ENCODE measurements around the gene HTR3A.

Gene HTR3A

DNA sequence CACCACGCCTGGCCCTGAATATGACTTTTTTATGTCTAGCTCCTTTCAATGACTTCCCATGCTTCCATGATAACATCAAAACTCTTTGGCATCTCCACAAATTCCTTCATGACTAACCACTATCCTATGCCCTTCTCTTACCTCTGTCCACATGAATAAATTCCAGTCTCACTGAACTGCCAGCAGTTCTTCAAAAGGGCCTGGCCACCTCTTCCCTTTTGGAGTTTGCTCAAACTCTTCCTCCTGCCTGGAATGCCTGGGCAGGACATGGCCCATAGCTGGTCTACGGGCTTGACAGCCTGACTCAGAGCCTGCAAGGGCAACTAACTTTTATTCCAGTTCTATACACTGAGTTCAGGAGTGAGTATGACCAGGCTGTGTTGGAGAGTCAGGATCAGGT is 42.8 kb downstream of the HTR3A start:
- Histone ChIP-seq H3K4me3 (ENCODE audit: low read depth, low read length) (no peak overlapping the region), H2AFZ (ENCODE audit: low read length, unreplicated experiment) (no peak overlapping the region), H3K4me1 (ENCODE audit: control insufficient read depth, insufficient read depth, low read length, unreplicated experiment) (no peaks in the 10 kb centered on the region), H3K27me3 (ENCODE audit: insufficient read depth, low read length) (peaks cover 14% of the 10 kb centered on the region), H3K79me2 (ENCODE audit: control insufficient read depth, insufficient read depth, low read length, unreplicated experiment) (no peaks in the 10 kb centered on the region), H3K36me3 (ENCODE audit: insufficient read depth, low read length) (no peaks in the 10 kb centered on the region), H3K27ac (ENCODE audit: low read depth, low read length) (no peak overlapping the region)

- Histone ChIP-seq H3K27ac (ENCODE audit: low read depth, low read length) (no peak overlapping the region), H3K79me2 (ENCODE audit: control insufficient read depth, insufficient read depth, low read length, unreplicated experiment) (no peaks in the 10 kb centered on the region), H2AFZ (ENCODE audit: low read length, unreplicated experiment) (no peak overlapping the region), H3K4me1 (ENCODE audit: control insufficient read depth, insufficient read depth, low read length, unreplicated experiment) (no peaks in the 10 kb centered on the region), H3K36me3 (ENCODE audit: insufficient read depth, low read length) (no peaks in the 10 kb centered on the region), H3K27me3 (ENCODE audit: insufficient read depth, low read length) (peaks cover 18% of the 10 kb centered on the region; the same call in 1 of the 2 replicates), H3K4me3 (ENCODE audit: low read depth, low read length) (no peak overlapping the region)
Measured at GRCh38 chr11:114019046-114019445, 44.1 kb downstream of the HTR3A start.

- Histone ChIP-seq H2AFZ (ENCODE audit: low read length, unreplicated experiment) (no peak overlapping the region), H3K36me3 (ENCODE audit: insufficient read depth, low read length) (no peaks in the 10 kb centered on the region), H3K4me3 (ENCODE audit: low read depth, low read length) (no peak overlapping the region), H3K4me1 (ENCODE audit: control insufficient read depth, insufficient read depth, low read length, unreplicated experiment) (no peaks in the 10 kb centered on the region), H3K27me3 (ENCODE audit: insufficient read depth, low read length) (peaks cover 21% of the 10 kb centered on the region; the same call in 1 of the 2 replicates), H3K27ac (ENCODE audit: low read depth, low read length) (no peak overlapping the region), H3K79me2 (ENCODE audit: control insufficient read depth, insufficient read depth, low read length, unreplicated experiment) (no peaks in the 10 kb centered on the region)
Measured at GRCh38 chr11:114019574-114019973, 44.7 kb downstream of the HTR3A start.

DNA sequence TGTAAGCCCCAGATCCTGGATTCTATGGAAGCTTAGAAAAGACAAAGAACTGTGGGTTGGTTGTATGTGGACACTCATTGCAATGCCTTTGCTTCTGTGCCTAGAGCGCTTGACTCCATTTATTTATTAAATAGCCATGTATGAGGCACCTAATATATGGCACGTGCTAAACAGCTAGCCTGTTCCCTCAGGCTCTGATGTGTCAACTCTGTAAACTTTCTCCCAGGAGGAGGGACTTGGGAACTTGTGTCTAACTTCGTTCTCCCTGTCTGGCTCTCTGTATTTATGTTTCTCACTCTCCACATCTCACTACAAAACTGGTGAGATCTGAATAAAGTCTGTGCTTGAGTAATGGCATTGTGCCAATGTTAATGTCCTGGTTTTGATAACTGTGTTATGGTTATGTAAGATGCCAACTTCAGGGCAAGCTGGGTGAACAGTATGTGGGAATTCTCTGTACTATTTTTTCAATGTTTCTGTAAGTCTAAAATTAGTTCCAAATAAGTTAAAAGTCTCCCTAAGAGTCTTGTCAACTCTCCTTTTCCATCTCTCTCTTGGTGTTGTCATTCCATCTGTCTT is 50.5 kb downstream of the HTR3A start:
- Histone ChIP-seq H3K27ac (ENCODE audit: low read depth, low read length) (no peak overlapping the region), H2AFZ (ENCODE audit: low read length, unreplicated experiment) (no peak overlapping the region), H3K79me2 (ENCODE audit: control insufficient read depth, insufficient read depth, low read length, unreplicated experiment) (no peaks in the 10 kb centered on the region), H3K4me1 (ENCODE audit: control insufficient read depth, insufficient read depth, low read length, unreplicated experiment) (no peaks in the 10 kb centered on the region), H3K4me3 (ENCODE audit: low read depth, low read length) (no peak overlapping the region), H3K36me3 (ENCODE audit: insufficient read depth, low read length) (no peaks in the 10 kb centered on the region), H3K27me3 (ENCODE audit: insufficient read depth, low read length) (peaks cover 74% of the 10 kb centered on the region)

DNA sequence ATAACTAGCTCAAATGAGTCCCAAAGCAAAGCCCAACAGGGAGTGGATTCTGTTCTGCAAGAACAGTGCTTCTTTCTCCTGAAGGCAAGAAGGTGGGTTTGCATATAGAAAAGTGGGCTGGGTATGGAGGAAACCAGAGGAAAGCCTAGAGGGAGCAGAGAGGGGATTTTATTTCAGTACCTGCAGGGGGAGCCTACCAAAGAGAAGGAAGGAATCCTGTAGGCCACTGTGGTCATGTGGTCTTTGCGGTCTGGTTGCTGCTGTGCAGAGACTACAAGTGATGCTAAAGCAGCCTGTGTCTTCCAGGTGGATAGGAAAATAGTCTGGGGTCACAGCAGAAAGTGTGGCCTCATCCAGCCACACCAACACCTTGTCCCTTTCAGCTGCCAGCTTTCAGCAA is 51.4 kb downstream of the HTR3A start:
- no peak overlapping the region for H3K27ac ChIP-seq (ENCODE audit: low read depth, low read length)
- H2AFZ ChIP-seq (ENCODE audit: low read length, unreplicated experiment): no peak overlapping the region
- peaks cover 79% of the 10 kb centered on the region for H3K27me3 ChIP-seq (ENCODE audit: insufficient read depth, low read length)
- H3K79me2 ChIP-seq (ENCODE audit: control insufficient read depth, insufficient read depth, low read length, unreplicated experiment): no peaks in the 10 kb centered on the region
- H3K36me3 ChIP-seq (ENCODE audit: insufficient read depth, low read length): no peaks in the 10 kb centered on the region
- H3K4me3 ChIP-seq (ENCODE audit: low read depth, low read length): no peak overlapping the region
- no peaks in the 10 kb centered on the region for H3K4me1 ChIP-seq (ENCODE audit: control insufficient read depth, insufficient read depth, low read length, unreplicated experiment)

GRCh38 chr11:114027391-114027790 is 52.5 kb downstream of the HTR3A start:
- Histone ChIP-seq H3K4me1 (ENCODE audit: control insufficient read depth, insufficient read depth, low read length, unreplicated experiment) (no peaks in the 10 kb centered on the region), H3K27ac (ENCODE audit: low read depth, low read length) (no peak overlapping the region), H3K36me3 (ENCODE audit: insufficient read depth, low read length) (no peaks in the 10 kb centered on the region), H3K27me3 (ENCODE audit: insufficient read depth, low read length) (peaks cover 76% of the 10 kb centered on the region), H2AFZ (ENCODE audit: low read length, unreplicated experiment) (no peak overlapping the region), H3K79me2 (ENCODE audit: control insufficient read depth, insufficient read depth, low read length, unreplicated experiment) (no peaks in the 10 kb centered on the region), H3K4me3 (ENCODE audit: low read depth, low read length) (no peak overlapping the region)

- Histone ChIP-seq H3K4me1 (ENCODE audit: control insufficient read depth, insufficient read depth, low read length, unreplicated experiment) (no peaks in the 10 kb centered on the region), H3K36me3 (ENCODE audit: insufficient read depth, low read length) (no peaks in the 10 kb centered on the region), H2AFZ (ENCODE audit: low read length, unreplicated experiment) (no peak overlapping the region), H3K27ac (ENCODE audit: low read depth, low read length) (no peak overlapping the region), H3K4me3 (ENCODE audit: low read depth, low read length) (no peak overlapping the region), H3K79me2 (ENCODE audit: control insufficient read depth, insufficient read depth, low read length, unreplicated experiment) (no peaks in the 10 kb centered on the region), H3K27me3 (ENCODE audit: insufficient read depth, low read length) (peaks cover 71% of the 10 kb centered on the region)
Measured at GRCh38 chr11:114027926-114028325, 53.0 kb downstream of the HTR3A start.

- Histone ChIP-seq H3K79me2 (ENCODE audit: control insufficient read depth, insufficient read depth, low read length, unreplicated experiment) (no peaks in the 10 kb centered on the region), H3K27ac (ENCODE audit: low read depth, low read length) (no peak overlapping the region)
Measured at GRCh38 chr11:114031246-114031966, 56.5 kb downstream of the HTR3A start.

DNA sequence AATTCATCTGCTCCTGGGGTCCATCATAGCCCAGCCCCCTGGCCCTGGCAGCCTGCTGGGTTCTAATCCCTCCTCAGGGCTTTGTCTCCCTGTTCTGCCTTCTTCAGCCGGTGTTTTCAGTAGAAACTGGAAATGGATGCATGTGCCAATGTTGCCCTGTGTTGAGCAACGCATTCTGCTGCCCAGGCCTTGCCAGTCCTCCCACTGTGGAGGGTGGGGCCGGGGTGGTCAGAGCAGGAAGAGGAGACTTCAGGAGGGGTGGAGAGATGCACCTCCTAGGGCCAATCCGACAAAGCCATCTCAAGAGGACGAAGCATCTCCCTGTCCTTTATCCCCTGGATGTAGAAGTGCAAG is 57.0 kb downstream of the HTR3A start:
- Histone ChIP-seq H3K4me3 (ENCODE audit: low read depth, low read length) (no peak overlapping the region), H2AFZ (ENCODE audit: low read length, unreplicated experiment) (no peak overlapping the region), H3K79me2 (ENCODE audit: control insufficient read depth, insufficient read depth, low read length, unreplicated experiment) (no peaks in the 10 kb centered on the region), H3K36me3 (ENCODE audit: insufficient read depth, low read length) (no peaks in the 10 kb centered on the region), H3K27ac (ENCODE audit: low read depth, low read length) (no peak overlapping the region), H3K4me1 (ENCODE audit: control insufficient read depth, insufficient read depth, low read length, unreplicated experiment) (no peaks in the 10 kb centered on the region), H3K27me3 (ENCODE audit: insufficient read depth, low read length) (peaks cover 43% of the 10 kb centered on the region)

More at GRCh38 chr11:114031246-114031966, 56.5 kb downstream of the HTR3A start:
- H3K27me3 ChIP-seq (ENCODE audit: insufficient read depth, low read length): peaks cover 48% of the 10 kb centered on the region
- H3K4me3 ChIP-seq (ENCODE audit: low read depth, low read length): no peak overlapping the region
- H3K4me1 ChIP-seq (ENCODE audit: control insufficient read depth, insufficient read depth, low read length, unreplicated experiment): no peaks in the 10 kb centered on the region
- H2AFZ ChIP-seq (ENCODE audit: low read length, unreplicated experiment): no peak overlapping the region
- H3K36me3 ChIP-seq (ENCODE audit: insufficient read depth, low read length): no peaks in the 10 kb centered on the region

DNA sequence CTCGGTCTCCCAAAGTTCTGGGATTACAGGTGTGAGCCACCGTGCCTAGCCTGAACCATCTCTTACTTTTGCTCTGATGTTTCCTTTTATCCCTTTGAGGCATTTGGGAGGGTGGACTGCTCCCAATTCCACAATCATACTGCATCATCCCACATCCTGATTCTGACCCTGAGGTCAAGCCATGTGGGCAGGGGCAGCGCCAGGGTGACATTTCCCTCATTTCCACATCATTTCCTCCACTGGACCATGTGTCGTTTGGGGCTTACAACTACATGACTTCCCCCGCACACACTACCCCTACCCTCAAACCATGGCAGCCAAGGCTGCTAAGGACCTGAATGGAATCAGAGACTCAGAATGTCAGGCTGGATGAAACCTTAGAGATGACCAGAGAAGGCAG is 58.2 kb downstream of the HTR3A start:
- Histone ChIP-seq H3K27ac (ENCODE audit: low read depth, low read length) (no peak overlapping the region), H2AFZ (ENCODE audit: low read length, unreplicated experiment) (no peak overlapping the region), H3K4me3 (ENCODE audit: low read depth, low read length) (no peak overlapping the region), H3K27me3 (ENCODE audit: insufficient read depth, low read length) (peaks cover 31% of the 10 kb centered on the region), H3K4me1 (ENCODE audit: control insufficient read depth, insufficient read depth, low read length, unreplicated experiment) (no peaks in the 10 kb centered on the region), H3K79me2 (ENCODE audit: control insufficient read depth, insufficient read depth, low read length, unreplicated experiment) (no peaks in the 10 kb centered on the region), H3K36me3 (ENCODE audit: insufficient read depth, low read length) (no peaks in the 10 kb centered on the region)

GRCh38 chr11:114033572-114033971 is 58.7 kb downstream of the HTR3A start:
- no peaks in the 10 kb centered on the region for H3K79me2 ChIP-seq (ENCODE audit: control insufficient read depth, insufficient read depth, low read length, unreplicated experiment)
- H2AFZ ChIP-seq (ENCODE audit: low read length, unreplicated experiment): no peak overlapping the region
- no peaks in the 10 kb centered on the region for H3K36me3 ChIP-seq (ENCODE audit: insufficient read depth, low read length)
- H3K27me3 ChIP-seq (ENCODE audit: insufficient read depth, low read length): peaks cover 26% of the 10 kb centered on the region
- H3K4me3 ChIP-seq (ENCODE audit: low read depth, low read length): no peak overlapping the region
- no peaks in the 10 kb centered on the region for H3K4me1 ChIP-seq (ENCODE audit: control insufficient read depth, insufficient read depth, low read length, unreplicated experiment)
- no peak overlapping the region for H3K27ac ChIP-seq (ENCODE audit: low read depth, low read length)
